Osteoblast (primary cell): ENCODE data around the gene C16orf78. TPM values are rescaled to one million over a fixed set of nuclear protein-coding genes. Genes with fewer than 3 reads are reported as not detected.

Experiments used
- DNase-seq: peaks from one replicate; pipeline ENCODE4 v3.0.0; 2011; ENCODE audit warnings: low spot score, mixed read lengths; ENCODE audit not compliant: insufficient read length; ENCODE audit errors: missing footprints
- H2AFZ ChIP-seq: 2 replicates; pipeline ENCODE4 v1.6.0; 2011; ENCODE audit warnings: mild to moderate bottlenecking, low read length
- H3K27ac ChIP-seq: 2 replicates; pipeline ENCODE4 v1.5.1; 2011; ENCODE audit warnings: mild to moderate bottlenecking, low read depth, low read length, moderate library complexity
- H3K27me3 ChIP-seq: 2 replicates; pipeline ENCODE4 v1.6.0; 2012; ENCODE audit warnings: mild to moderate bottlenecking, control low read depth, inconsistent platforms, low read length, moderate library complexity; ENCODE audit not compliant: insufficient read depth
- H3K36me3 ChIP-seq: 2 replicates; pipeline ENCODE4 v1.5.1; 2011; ENCODE audit warnings: mild to moderate bottlenecking, low read length, control low read depth, moderate library complexity; ENCODE audit not compliant: insufficient read depth
- H3K4me1 ChIP-seq: 2 replicates; pipeline ENCODE4 v1.5.1; 2011; ENCODE audit warnings: mild to moderate bottlenecking, low read length, control low read depth, moderate library complexity; ENCODE audit not compliant: insufficient read depth
- H3K4me2 ChIP-seq: 2 replicates; pipeline ENCODE4 v1.6.0; 2011; ENCODE audit warnings: mild to moderate bottlenecking, low read length; ENCODE audit not compliant: insufficient read depth
- H3K4me3 ChIP-seq: fragments of 200-600 bp; sonication (generic); 3 replicates; pipeline ENCODE4 v1.5.1; 2012; ENCODE audit warnings: mild to moderate bottlenecking, low read length, inconsistent platforms; ENCODE audit not compliant: insufficient read depth
- H3K79me2 ChIP-seq: 2 replicates; pipeline ENCODE4 v1.6.0; 2012; ENCODE audit warnings: mild to moderate bottlenecking, low read length, control low read depth, inconsistent platforms; ENCODE audit not compliant: insufficient read depth
- H3K9me3 ChIP-seq: 2 replicates; pipeline ENCODE4 v1.5.1; 2011; ENCODE audit warnings: low read depth, low read length, control low read depth
- H4K20me1 ChIP-seq: 2 replicates; pipeline ENCODE4 v1.6.0; 2012; ENCODE audit warnings: mild to moderate bottlenecking, low read length, control low read depth; ENCODE audit not compliant: insufficient read depth
- CTCF ChIP-seq: IDR thresholded peaks from 2 replicates; pipeline ENCODE4 v1.5.1; 2011; ENCODE audit warnings: mild to moderate bottlenecking, low read depth, low read length, moderate library complexity; ENCODE audit errors: extremely low read depth
- total RNA-seq: library from RNA; depleted of rRNA; stranded (reverse); fragments of >200 nt; gene quantifications from 2 replicates; pipeline ENCODE4 v1.2.3, GENCODE V29; 2012

Gene C16orf78
- total RNA-seq, 1 donor: not detected

DNA sequence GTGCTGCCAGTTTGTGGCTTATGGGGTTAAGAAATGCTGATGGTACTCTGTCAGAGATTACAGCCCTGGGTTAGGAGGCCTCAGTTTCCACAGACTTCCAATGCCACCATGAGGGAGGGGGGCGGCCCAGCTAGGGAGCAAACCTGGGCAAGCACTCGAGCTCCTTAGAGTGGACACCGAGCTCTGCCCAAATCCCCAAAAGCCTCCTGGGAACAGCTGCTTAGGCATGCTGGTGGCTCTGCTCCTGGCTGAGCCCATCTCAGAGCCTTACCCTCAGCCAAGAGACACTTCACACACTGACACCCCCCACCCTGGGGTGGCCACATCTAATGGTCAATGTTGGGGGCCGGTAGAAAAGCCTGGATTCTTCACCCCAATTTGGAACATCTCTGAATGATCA is 66.1 kb downstream of the C16orf78 start:
- Histone ChIP-seq H3K9me3 (no peaks in the 10 kb centered on the region), H3K4me1 (no peaks in the 10 kb centered on the region), H4K20me1 (no peaks in the 10 kb centered on the region), H3K4me2 (no peak overlapping the region), H3K79me2 (no peaks in the 10 kb centered on the region), H2AFZ (no peak overlapping the region), H3K4me3 (no peak overlapping the region), H3K27ac (no peak overlapping the region), H3K36me3 (no peaks in the 10 kb centered on the region), H3K27me3 (no peaks in the 10 kb centered on the region)
- no peak for DNase-seq
- no peak for TF ChIP-seq CTCF

GRCh38 chr16:49440156-49441065 is 66.8 kb downstream of the C16orf78 start:
- no peak overlapping the region for H3K4me3 ChIP-seq

GRCh38 chr16:49441366-49441780 is 67.8 kb downstream of the C16orf78 start:
- DNase-seq: no peak
- Histone ChIP-seq H2AFZ (no peak overlapping the region), H3K4me3 (no peak overlapping the region), H3K4me1 (no peaks in the 10 kb centered on the region), H3K27me3 (no peaks in the 10 kb centered on the region), H3K36me3 (no peaks in the 10 kb centered on the region), H3K79me2 (no peaks in the 10 kb centered on the region), H3K4me2 (no peak overlapping the region), H3K9me3 (no peaks in the 10 kb centered on the region), H4K20me1 (no peaks in the 10 kb centered on the region), H3K27ac (no peak overlapping the region)
- TF ChIP-seq CTCF: no peak

More at GRCh38 chr16:49440156-49441065, 66.8 kb downstream of the C16orf78 start:
- Histone ChIP-seq H3K36me3 (no peaks in the 10 kb centered on the region), H3K9me3 (no peaks in the 10 kb centered on the region), H3K27me3 (no peaks in the 10 kb centered on the region), H3K4me1 (no peaks in the 10 kb centered on the region), H4K20me1 (no peaks in the 10 kb centered on the region), H3K79me2 (no peaks in the 10 kb centered on the region), H3K27ac (no peak overlapping the region), H3K4me2 (no peak overlapping the region), H2AFZ (no peak overlapping the region)
- TF ChIP-seq CTCF: no peak
- DNase-seq: no peak

GRCh38 chr16:49442805-49443204 is 69.2 kb downstream of the C16orf78 start:
- no peak for TF ChIP-seq CTCF
- no peak for DNase-seq
- Histone ChIP-seq H3K27me3 (no peaks in the 10 kb centered on the region), H3K4me1 (no peaks in the 10 kb centered on the region), H3K4me3 (no peak overlapping the region), H3K36me3 (no peaks in the 10 kb centered on the region), H3K27ac (no peak overlapping the region), H4K20me1 (no peaks in the 10 kb centered on the region), H3K4me2 (no peak overlapping the region), H3K9me3 (no peaks in the 10 kb centered on the region), H3K79me2 (no peaks in the 10 kb centered on the region), H2AFZ (no peak overlapping the region)
